GM13976 (cell line): Measurements from ENCODE around the gene HSD11B1L.
"Not testable (repeated sequence)": the region's sequence is repeated elsewhere in the genome, so short reads cannot be mapped to it uniquely, and the experiment has no call there.

Experiments used
- DNase-seq: peaks from one replicate; pipeline ENCODE4 v3.0.0; 2012; ENCODE audit warnings: low spot score
- CTCF ChIP-seq: IDR thresholded peaks from 2 replicates; pipeline ENCODE4 v1.5.1; 2012; ENCODE audit warnings: borderline replicate concordance, mild to moderate bottlenecking; ENCODE audit not compliant: insufficient read depth; ENCODE audit errors: extremely low read depth, missing control alignments, control extremely low read depth
- in situ Hi-C: fragments of 300-500 bp; cut with MboI; formaldehyde crosslinking; loops from one replicate; pipeline ENCODE4 v1.12.0; 2022; ENCODE audit warnings: low sequenced_read_pairs, mixed read lengths, inconsistent platforms; ENCODE audit not compliant: unreplicated experiment

HSD11B1L gene

DNA sequence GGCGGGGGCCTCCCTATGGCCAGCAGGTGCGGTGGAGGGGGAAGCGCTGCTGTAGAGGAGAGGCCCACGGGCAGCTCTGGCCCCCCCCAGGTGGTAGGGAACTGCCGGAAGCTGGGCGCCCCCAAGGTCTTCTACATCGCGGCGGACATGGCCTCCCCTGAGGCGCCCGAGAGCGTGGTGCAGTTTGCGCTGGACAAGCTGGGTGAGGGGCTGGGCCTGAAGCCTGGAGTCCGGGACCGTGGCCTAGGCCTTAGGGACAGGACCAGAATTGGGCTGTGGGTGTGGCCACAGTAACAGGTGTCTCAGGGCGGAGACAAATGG, 5.5 kb downstream of the HSD11B1L start:
- in situ Hi-C loops, result no loop called here
- DNase-seq, result no peak
- no peak for TF ChIP-seq CTCF

GRCh38 chr19:5686647-5687359, 6.0 kb downstream of the HSD11B1L start:
- TF ChIP-seq CTCF, result peak; percentile 92
- peak; percentile 99 for DNase-seq
- in situ Hi-C loops, result no loop called here

- TF ChIP-seq CTCF, result no peak
- in situ Hi-C loops, result no loop called here
Observed at GRCh38 chr19:5687360-5688198, 6.8 kb downstream of the HSD11B1L start.

DNA sequence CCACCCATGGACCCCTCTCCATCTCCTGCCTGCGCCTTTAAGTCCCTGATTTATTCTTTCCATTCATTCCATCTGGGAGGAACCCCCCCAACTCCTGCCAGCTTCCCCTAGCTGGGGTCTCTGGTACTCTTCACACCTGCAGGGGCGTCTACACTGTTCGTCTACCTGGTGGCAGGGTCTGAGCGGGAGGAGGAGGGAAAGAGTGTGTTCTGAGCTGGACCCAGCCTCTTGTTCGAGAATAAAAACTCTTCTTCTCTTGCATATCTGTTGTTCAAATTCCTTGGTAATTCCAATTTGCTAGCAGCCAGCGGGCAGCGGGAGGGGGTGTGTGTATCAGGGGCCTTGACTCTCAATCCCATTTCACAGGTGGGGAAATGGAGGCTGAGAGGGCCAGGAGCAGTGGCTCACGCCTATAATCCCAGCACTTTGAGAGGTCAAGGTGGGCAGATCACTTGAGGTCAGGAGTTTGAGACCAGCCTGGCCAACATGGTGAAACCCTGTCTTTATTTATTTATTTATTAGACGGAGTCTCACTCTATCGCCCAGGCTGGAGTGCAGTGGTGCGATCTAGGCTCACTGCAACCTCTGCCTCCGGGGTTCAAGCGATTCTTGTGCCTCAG, 7.5 kb downstream of the HSD11B1L start:
- DNase-seq, in situ Hi-C loops: not testable (repeated sequence)

More at GRCh38 chr19:5687360-5688198, 6.8 kb downstream of the HSD11B1L start:
- no peak for DNase-seq

- DNase-seq, result peak; percentile 96
- in situ Hi-C loops, result no loop called here
- TF ChIP-seq CTCF, result peak; percentile 99
Observed at GRCh38 chr19:5690125-5690954, 9.5 kb downstream of the HSD11B1L start, which contains the start of gene RPL36. TSS of gene RPL36 (plus strand) at chr19:5690295. CDS start at chr19:5690508, 213 bp downstream.

DNA sequence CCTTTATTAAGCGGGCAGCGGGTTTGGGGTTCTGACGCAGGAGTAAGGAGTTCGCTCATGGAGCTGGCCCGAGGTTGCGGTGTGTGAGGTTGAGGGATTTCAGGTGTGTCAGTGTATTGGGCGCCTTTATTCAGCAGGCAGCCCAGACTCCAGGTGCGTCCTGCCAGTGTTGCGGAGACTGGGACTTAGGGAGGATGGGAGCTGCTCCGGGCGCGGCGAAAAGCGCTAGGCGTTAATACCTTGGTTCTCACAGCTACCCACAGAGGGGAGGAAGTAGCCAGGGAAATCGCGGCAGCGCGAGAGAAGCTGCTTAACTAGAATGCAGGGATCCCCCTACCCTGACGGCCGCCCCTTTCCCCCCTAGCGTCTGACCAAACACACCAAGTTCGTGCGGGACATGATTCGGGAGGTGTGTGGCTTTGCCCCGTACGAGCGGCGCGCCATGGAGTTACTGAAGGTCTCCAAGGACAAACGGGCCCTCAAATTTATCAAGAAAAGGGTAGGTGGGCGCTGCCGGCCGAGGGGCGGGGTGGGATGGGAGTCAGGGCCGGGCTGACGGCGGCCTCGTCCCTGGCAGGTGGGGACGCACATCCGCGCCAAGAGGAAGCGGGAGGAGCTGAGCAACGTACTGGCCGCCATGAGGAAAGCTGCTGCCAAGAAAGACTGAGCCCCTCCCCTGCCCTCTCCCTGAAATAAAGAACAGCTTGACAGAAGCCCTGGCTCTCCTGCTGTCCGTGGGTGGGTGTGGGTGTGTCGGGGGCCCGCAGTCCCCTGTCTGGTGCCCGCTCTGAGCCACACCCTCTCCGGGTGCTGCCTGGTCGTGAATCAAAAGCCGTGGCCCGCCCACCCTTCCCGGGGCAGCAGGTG, 10.4 kb downstream of the HSD11B1L start:
- DNase-seq, result no peak
- in situ Hi-C loops, result no loop called here
- no peak for TF ChIP-seq CTCF
